HEK293T (cell line): ENCODE measurements around the gene LRSAM1.

Source experiments
- FOXK2 ChIP-seq: fragments of 450-650 bp; IDR thresholded peaks from 2 replicates; pipeline ENCODE4 v1.6.1; 2016; ENCODE audit warnings: mild to moderate bottlenecking
- NFRKB ChIP-seq: fragments of 450-650 bp; IDR thresholded peaks from 2 replicates; pipeline ENCODE4 v1.6.1; 2016; ENCODE audit warnings: mild to moderate bottlenecking, moderate library complexity

DNA sequence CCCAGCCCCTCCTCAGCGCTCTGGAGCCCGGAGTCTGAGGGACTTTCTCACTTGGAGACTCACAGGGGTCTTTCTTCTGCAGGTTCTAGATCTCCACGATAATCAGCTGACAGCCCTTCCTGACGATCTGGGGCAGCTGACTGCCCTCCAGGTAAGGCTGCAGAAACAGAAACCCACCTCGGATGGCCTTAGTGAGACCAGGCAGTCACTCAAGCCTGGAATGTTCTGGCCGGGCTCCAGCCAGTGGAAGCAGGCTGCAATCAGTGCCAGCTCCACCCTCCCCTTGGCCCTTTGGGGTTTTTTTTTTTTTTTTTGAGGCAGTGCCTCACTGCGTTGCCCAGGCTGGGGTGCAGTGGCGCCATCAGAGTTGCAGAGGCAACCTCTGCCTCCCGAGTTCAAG lies 7.6 kb downstream of the LRSAM1 start:
- TF ChIP-seq FOXK2 = no peak
- TF ChIP-seq NFRKB = no peak
